ENCODE data around the gene SRP54. TPM values are rescaled to one million over a fixed set of nuclear protein-coding genes. Genes with fewer than 3 reads are reported as not detected.

Gene SRP54
- total RNA-seq, 1 donor from 2014 or later, result 74.0 TPM

GRCh38 chr14:34981743-34982420 is 910 bp upstream of the SRP54 start:
- no peaks in the 10 kb centered on the region for H3K27me3 ChIP-seq (ENCODE audit: insufficient read depth, low read length)
- no peak overlapping the region for H3K27ac Mint-ChIP-seq (ENCODE audit: unreplicated experiment)
- H3K4me1 ChIP-seq (ENCODE audit: insufficient read depth, low read length), result peaks cover 5% of the 10 kb centered on the region
- peak overlapping the region; percentile 91 for H3K4me3 ChIP-seq (ENCODE audit: insufficient read depth, low read depth, low read length)
- no peaks in the 10 kb centered on the region for H3K36me3 Mint-ChIP-seq (ENCODE audit: low read depth, unreplicated experiment)
- H3K27ac ChIP-seq (ENCODE audit: low read depth, low read length), result peak overlapping the region; percentile 99
- peak overlapping the region; percentile 90 for H2AFZ ChIP-seq (ENCODE audit: low read depth, low read length)
- peak overlapping the region; percentile 91 for H3K4me2 ChIP-seq (ENCODE audit: low read length)
- H3K79me2 ChIP-seq (ENCODE audit: insufficient read depth, low read length), result peaks cover 63% of the 10 kb centered on the region
- H4K20me1 ChIP-seq (ENCODE audit: insufficient read depth, low read length), result peaks cover 31% of the 10 kb centered on the region
- no peaks in the 10 kb centered on the region for H3K9me3 ChIP-seq (ENCODE audit: insufficient read depth, low read depth, low read length)
- no peaks in the 10 kb centered on the region for H3K27me3 Mint-ChIP-seq (ENCODE audit: low read depth, unreplicated experiment)
- FAIRE-seq (no peak), DNase-seq (ENCODE audit: low read depth) (peak; percentile 36)
- peaks cover 17% of the 10 kb centered on the region for H3K4me1 Mint-ChIP-seq (ENCODE audit: low read depth, unreplicated experiment)
- no peaks in the 10 kb centered on the region for H3K9me3 Mint-ChIP-seq (ENCODE audit: unreplicated experiment)
- H3K9ac ChIP-seq (ENCODE audit: low read length), result peak overlapping the region; percentile 95
- peaks cover 3% of the 10 kb centered on the region for H3K36me3 ChIP-seq (ENCODE audit: insufficient read depth, low read length)
- H3K4me3 Mint-ChIP-seq (ENCODE audit: unreplicated experiment), result no peak overlapping the region
- TF ChIP-seq EZH2 (IDR thresholded peaks at IDR 0.05; ENCODE audit: insufficient read depth, low read length), result no peak
- TF ChIP-seq CTCF (IDR thresholded peaks at IDR 0.05; ENCODE audit: insufficient read depth, low read depth, low read length), result no peak

DNA sequence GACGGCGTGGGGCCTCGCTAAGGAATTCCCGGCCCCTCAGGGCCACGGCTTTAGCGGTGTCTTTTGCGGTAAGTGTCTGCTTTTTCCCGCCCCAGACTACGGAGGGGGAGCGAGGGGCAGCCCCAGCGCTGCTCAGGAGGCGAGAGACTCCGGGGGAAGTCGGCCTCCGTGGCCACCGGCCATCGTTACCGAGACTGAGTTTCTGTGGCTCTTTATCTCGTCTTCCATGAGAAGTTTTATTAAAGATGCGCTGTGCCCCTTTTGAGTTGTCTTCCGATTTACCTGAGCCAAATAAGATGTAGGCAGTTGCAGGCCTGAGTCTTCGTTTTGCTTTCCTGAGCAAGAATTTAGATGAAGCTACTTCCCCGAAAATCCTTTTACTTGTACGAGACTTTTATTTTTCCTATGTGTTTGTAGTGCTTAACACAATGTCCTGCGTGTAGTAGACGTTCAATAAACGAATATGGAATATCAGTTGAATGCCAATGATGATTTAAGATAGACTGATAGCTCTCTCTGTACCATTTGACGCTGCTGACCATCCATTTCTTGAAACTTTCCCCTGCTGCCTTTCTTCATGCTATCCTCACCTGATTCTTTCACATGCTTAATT is 462 bp downstream of the SRP54 start:
- no peaks in the 10 kb centered on the region for H3K36me3 Mint-ChIP-seq (ENCODE audit: low read depth, unreplicated experiment)
- peak overlapping the region; percentile 90 for H2AFZ ChIP-seq (ENCODE audit: low read depth, low read length)
- no peaks in the 10 kb centered on the region for H3K27me3 ChIP-seq (ENCODE audit: insufficient read depth, low read length)
- H3K36me3 ChIP-seq (ENCODE audit: insufficient read depth, low read length), result peaks cover 3% of the 10 kb centered on the region
- H3K9me3 Mint-ChIP-seq (ENCODE audit: unreplicated experiment), result no peaks in the 10 kb centered on the region
- peaks cover 76% of the 10 kb centered on the region for H3K79me2 ChIP-seq (ENCODE audit: insufficient read depth, low read length)
- peak overlapping the region; percentile 99 for H3K27ac ChIP-seq (ENCODE audit: low read depth, low read length)
- FAIRE-seq, result no peak
- H4K20me1 ChIP-seq (ENCODE audit: insufficient read depth, low read length), result peaks cover 43% of the 10 kb centered on the region
- H3K4me1 ChIP-seq (ENCODE audit: insufficient read depth, low read length), result peaks cover 5% of the 10 kb centered on the region
- no peaks in the 10 kb centered on the region for H3K27me3 Mint-ChIP-seq (ENCODE audit: low read depth, unreplicated experiment)
- H3K4me3 Mint-ChIP-seq (ENCODE audit: unreplicated experiment), result no peak overlapping the region
- H3K4me1 Mint-ChIP-seq (ENCODE audit: low read depth, unreplicated experiment), result peaks cover 20% of the 10 kb centered on the region
- H3K4me3 ChIP-seq (ENCODE audit: insufficient read depth, low read depth, low read length), result peak overlapping the region; percentile 91
- TF ChIP-seq CTCF (IDR thresholded peaks at IDR 0.05; ENCODE audit: insufficient read depth, low read depth, low read length) (no peak), EZH2 (IDR thresholded peaks at IDR 0.05; ENCODE audit: insufficient read depth, low read length) (no peak)
- peak overlapping the region; percentile 95 for H3K9ac ChIP-seq (ENCODE audit: low read length)
- DNase-seq (ENCODE audit: low read depth), result no peak
- H3K27ac Mint-ChIP-seq (ENCODE audit: unreplicated experiment), result no peak overlapping the region
- peak overlapping the region; percentile 91 for H3K4me2 ChIP-seq (ENCODE audit: low read length)
- no peaks in the 10 kb centered on the region for H3K9me3 ChIP-seq (ENCODE audit: insufficient read depth, low read depth, low read length)

DNA sequence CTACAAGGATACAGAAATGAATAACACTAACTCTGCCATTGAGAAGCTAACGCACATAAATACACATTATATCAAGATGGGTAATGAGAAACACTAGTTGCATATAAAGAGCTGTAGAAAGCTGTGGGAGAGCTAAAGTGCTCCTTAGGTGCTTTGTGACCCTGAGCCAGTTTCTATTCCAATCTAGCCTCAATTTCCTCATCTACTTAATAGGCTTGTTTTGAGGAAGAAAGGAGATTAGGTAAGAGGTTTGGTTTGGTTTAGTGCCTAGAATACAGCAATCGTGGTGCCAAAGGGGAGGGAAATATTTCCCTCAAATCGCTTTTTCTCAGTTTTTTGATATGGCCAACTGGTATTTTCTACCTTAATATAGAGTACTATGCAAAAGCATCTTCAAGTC is 994 bp downstream of the SRP54 start:
- no peaks in the 10 kb centered on the region for H3K9me3 ChIP-seq (ENCODE audit: insufficient read depth, low read depth, low read length)
- peak overlapping the region; percentile 95 for H3K9ac ChIP-seq (ENCODE audit: low read length)
- H2AFZ ChIP-seq (ENCODE audit: low read depth, low read length), result no peak overlapping the region
- peaks cover 3% of the 10 kb centered on the region for H3K36me3 ChIP-seq (ENCODE audit: insufficient read depth, low read length)
- H3K27ac ChIP-seq (ENCODE audit: low read depth, low read length), result peak overlapping the region; percentile 99
- no peak overlapping the region for H3K27ac Mint-ChIP-seq (ENCODE audit: unreplicated experiment)
- peak overlapping the region; percentile 91 for H3K4me2 ChIP-seq (ENCODE audit: low read length)
- peaks cover 20% of the 10 kb centered on the region for H3K4me1 Mint-ChIP-seq (ENCODE audit: low read depth, unreplicated experiment)
- peaks cover 77% of the 10 kb centered on the region for H3K79me2 ChIP-seq (ENCODE audit: insufficient read depth, low read length)
- peaks cover 46% of the 10 kb centered on the region for H4K20me1 ChIP-seq (ENCODE audit: insufficient read depth, low read length)
- no peaks in the 10 kb centered on the region for H3K9me3 Mint-ChIP-seq (ENCODE audit: unreplicated experiment)
- H3K4me3 Mint-ChIP-seq (ENCODE audit: unreplicated experiment), result no peak overlapping the region
- H3K36me3 Mint-ChIP-seq (ENCODE audit: low read depth, unreplicated experiment), result no peaks in the 10 kb centered on the region
- peaks cover 5% of the 10 kb centered on the region for H3K4me1 ChIP-seq (ENCODE audit: insufficient read depth, low read length)
- H3K4me3 ChIP-seq (ENCODE audit: insufficient read depth, low read depth, low read length), result peak overlapping the region; percentile 91
- no peak for DNase-seq (ENCODE audit: low read depth)
- FAIRE-seq, result no peak
- no peaks in the 10 kb centered on the region for H3K27me3 ChIP-seq (ENCODE audit: insufficient read depth, low read length)
- no peak for TF ChIP-seq EZH2 (IDR thresholded peaks at IDR 0.05; ENCODE audit: insufficient read depth, low read length)
- TF ChIP-seq CTCF (IDR thresholded peaks at IDR 0.05; ENCODE audit: insufficient read depth, low read depth, low read length), result no peak
- H3K27me3 Mint-ChIP-seq (ENCODE audit: low read depth, unreplicated experiment), result no peaks in the 10 kb centered on the region
